Ovary (tissue), 9 donors: Measurements from ENCODE around the gene MORN3. TPM values are rescaled to one million over a fixed set of nuclear protein-coding genes. Genes with fewer than 3 reads are reported as not detected.

Experiments
- DNase-seq, 5 donors: peaks; one replicate each; pipeline ENCODE4 v3.0.0-alpha.2; 2019 to 2020
- H3K27ac ChIP-seq, 2 donors: fragments of 200-600 bp; one replicate each; pipeline versions ENCODE4 v1.5.1 to v1.8.0; 2019 to 2022
- H3K27me3 ChIP-seq: fragments of 200-600 bp; one replicate; pipeline ENCODE4 v1.8.0; 2022
- H3K36me3 ChIP-seq: fragments of 200-600 bp; sonication (generic); one replicate; pipeline ENCODE4 v1.5.1; 2019
- H3K4me1 ChIP-seq: one replicate; pipeline ENCODE4 v1.8.1; 2013; ENCODE audit warnings: mild to moderate bottlenecking, moderate library complexity; ENCODE audit not compliant: insufficient read depth
- H3K4me3 ChIP-seq: fragments of 200-600 bp; sonication (generic); one replicate; pipeline ENCODE4 v1.5.1; 2017
- H3K9me3 ChIP-seq, 2 donors: fragments of 200-600 bp in 1 of 2; sonication (generic) in 1 of 2; one replicate each; pipeline versions ENCODE4 v1.5.1 to v1.8.1; 2013 to 2019; ENCODE audit warnings: mild to moderate bottlenecking in 1 of 2, moderate library complexity in 1 of 2
- CTCF ChIP-seq, 3 donors: fragments of 450-650 bp in 2 of 3; fragments of 200-600 bp in 1 of 3; IDR thresholded peaks; one replicate each; pipeline versions ENCODE4 v1.5.1 to v1.8.0; 2016 to 2022; ENCODE audit warnings: antibody characterized with exemption in 3 of 3, mild to moderate bottlenecking in 1 of 3
- EP300 ChIP-seq: sonication (generic); formaldehyde crosslinking; IDR thresholded peaks from one replicate; pipeline ENCODE4 v1.6.1; 2017; ENCODE audit warnings: antibody characterized with exemption
- POLR2A ChIP-seq: fragments of 450-650 bp; IDR thresholded peaks from one replicate; pipeline ENCODE4 v1.6.1; 2017; ENCODE audit warnings: antibody characterized with exemption, mild to moderate bottlenecking, moderate library complexity
- WGBS, 3 donors: extraction: QIAGEN DNeasy Blood & Tissue Kit in 1 of 3; methylation state at CpG; one replicate each; pipeline versions ENCODE4 v1.1.5 to v1.1.7; 2013 to 2017; 5-methylcytosine and 5-hydroxymethylcytosine counted together
- intact Hi-C, 4 donors: fragments of 100-400 bp; cut with DNase I; formaldehyde crosslinking; loops; one replicate each; pipeline versions ENCODE4 v1.11.0 to v1.15.1; 2022 to 2023
- polyA plus RNA-seq, 2 donors: library from polyadenylated mRNA; stranded (reverse); fragments of 200-250 nt in 1 of 2; fragments of 350-450 nt in 1 of 2; fragmentation: Illumina TruSeq in 1 of 2; extraction: RNeasy Lipid Tissue Mini Kit (QIAGEN cat#74804) in 1 of 2; gene quantifications; one replicate each; pipeline ENCODE4 v1.2.3, GENCODE V29; 2013 to 2014
- total RNA-seq, 7 donors: library from RNA; depleted of rRNA in 2 of 7; stranded (reverse); fragments of >200 nt in 2 of 7; fragmentation: NEBNext Ultra II Directional in 3 of 7; extraction: Animal tissue kit (Norgen Biotek cat#: 25700) in 3 of 7; gene quantifications; one replicate each; pipeline versions ENCODE4 v1.1.0 to v1.2.4, GENCODE V29; 2016 to 2023
- donor health status: DM: no; HTN: no; CAD: no; lungs with moderate emphysema.
- donor health status: DM: no; HTN: no; CAD: no.
- donor health status: Bipolar disorder and iron deficiency.
- donor health status: DM: yes; HTN: yes; CAD: no.
- donor health status: DM: no; HTN: no; CAD: no.
- donor health status: DM: yes; HTN: yes; CAD: no.

MORN3 gene
- total and polyA plus RNA-seq, 9 donors = 0.08 to 3.2 (median 0.65) TPM

DNA sequence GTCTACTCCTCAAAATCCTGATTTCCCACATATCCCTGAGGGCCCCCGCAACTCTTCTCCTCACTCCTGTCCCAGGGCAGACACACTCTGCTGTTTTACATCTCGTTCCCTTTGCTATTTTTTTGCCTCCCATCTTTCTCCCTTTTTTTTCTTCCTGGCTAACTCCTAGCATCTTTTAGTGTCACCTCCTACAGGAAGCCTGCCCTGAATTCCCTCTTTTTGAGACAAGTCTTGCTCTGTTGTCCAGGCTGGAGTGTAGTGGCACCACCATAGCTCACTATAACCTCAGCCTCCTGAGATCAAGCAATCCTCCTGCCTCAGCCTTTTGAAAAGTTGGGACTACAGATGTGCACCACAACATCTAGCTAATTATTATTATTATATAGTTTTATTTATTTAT lies 13.3 kb downstream of the MORN3 start:
- no peaks in the 10 kb centered on the region for H3K27me3 ChIP-seq
- TF ChIP-seq EP300 (no peak), CTCF (IDR thresholded peaks at IDR 0.05) (no peak)
- H3K4me1 ChIP-seq = no peaks in the 10 kb centered on the region
- no peaks in the 10 kb centered on the region for H3K36me3 ChIP-seq
- no peak overlapping the region for H3K4me3 ChIP-seq
- H3K27ac ChIP-seq = no peak overlapping the region
- DNase-seq = no peak
- H3K9me3 ChIP-seq = no peaks in the 10 kb centered on the region
- intact Hi-C loops = no loop called here
- 93 to 97% (median 94%) methylated on average over 2 of the region's 2 CpGs for WGBS, 3 donors

- DNase-seq = no peak
- no peaks in the 10 kb centered on the region for H3K27me3 ChIP-seq
- H3K36me3 ChIP-seq = no peaks in the 10 kb centered on the region
- WGBS, 3 donors = 60 to 68% (median 61%) methylated on average over 18 of the region's 18 CpGs
- intact Hi-C loops = no loop called here
- H3K27ac ChIP-seq = no peak overlapping the region
- no peaks in the 10 kb centered on the region for H3K9me3 ChIP-seq
- no peak overlapping the region for H3K4me3 ChIP-seq
- TF ChIP-seq POLR2A (no peak), EP300 (no peak), CTCF (IDR thresholded peaks at IDR 0.05) (no peak)
- H3K4me1 ChIP-seq = no peaks in the 10 kb centered on the region
Observed at GRCh38 chr12:121653999-121654398, 15.5 kb downstream of the MORN3 start.

- TF ChIP-seq EP300 (no peak), CTCF (IDR thresholded peaks at IDR 0.05) (no peak), POLR2A (no peak)
- Histone ChIP-seq H3K27me3 (no peaks in the 10 kb centered on the region), H3K36me3 (no peaks in the 10 kb centered on the region), H3K4me3 (no peak overlapping the region), H3K27ac (no peak overlapping the region), H3K4me1 (no peaks in the 10 kb centered on the region), H3K9me3 (no peaks in the 10 kb centered on the region)
- intact Hi-C loops = no loop called here
- no peak for DNase-seq
- 78 to 84% (median 80%) methylated on average over 16 of the region's 16 CpGs for WGBS, 3 donors
Observed at GRCh38 chr12:121652767-121653497, 16.5 kb downstream of the MORN3 start.

GRCh38 chr12:121651320-121651719 lies 18.1 kb downstream of the MORN3 start:
- WGBS, 3 donors = 74 to 85% (median 83%) methylated on average over 8 of the region's 8 CpGs
- intact Hi-C loops = no loop called here

More at GRCh38 chr12:121651320-121651719, 18.1 kb downstream of the MORN3 start:
- no peaks in the 10 kb centered on the region for H3K36me3 ChIP-seq
- no peaks in the 10 kb centered on the region for H3K9me3 ChIP-seq
- TF ChIP-seq CTCF (IDR thresholded peaks at IDR 0.05) (no peak), EP300 (no peak), POLR2A (no peak)
- no peak overlapping the region for H3K4me3 ChIP-seq
- DNase-seq = no peak
- no peaks in the 10 kb centered on the region for H3K27me3 ChIP-seq
- H3K4me1 ChIP-seq = no peaks in the 10 kb centered on the region
- no peak overlapping the region for H3K27ac ChIP-seq
